Skin epidermis (tissue), 12 donors: ENCODE measurements around the gene ADAMTSL1.

Source experiments
- H3K27ac ChIP-seq, 21 experiments: fragments of 200-600 bp; sonication (generic) in 11 of 21; one replicate each; pipeline ENCODE4 v1.5.0; 2020; ENCODE audit warnings: mild to moderate bottlenecking in 3 of 21, inconsistent platforms in 2 of 21, moderate library complexity in 2 of 21
- H3K4me3 ChIP-seq, 7 experiments: fragments of 200-600 bp; sonication (generic) in 2 of 7; one replicate each; pipeline ENCODE4 v1.5.0; 2020; ENCODE audit warnings: inconsistent platforms in 2 of 7, mild to moderate bottlenecking in 2 of 7, moderate library complexity in 1 of 7

The ADAMTSL1 gene

GRCh38 chr9:18896531-18897179 is 422.7 kb downstream of the ADAMTSL1 start:
- H3K27ac ChIP-seq = no peak overlapping the region
- H3K4me3 ChIP-seq = no peak overlapping the region

- H3K4me3 ChIP-seq = no peak overlapping the region
- no peak overlapping the region for H3K27ac ChIP-seq
Measured at GRCh38 chr9:18903450-18903849, 429.5 kb downstream of the ADAMTSL1 start.

DNA sequence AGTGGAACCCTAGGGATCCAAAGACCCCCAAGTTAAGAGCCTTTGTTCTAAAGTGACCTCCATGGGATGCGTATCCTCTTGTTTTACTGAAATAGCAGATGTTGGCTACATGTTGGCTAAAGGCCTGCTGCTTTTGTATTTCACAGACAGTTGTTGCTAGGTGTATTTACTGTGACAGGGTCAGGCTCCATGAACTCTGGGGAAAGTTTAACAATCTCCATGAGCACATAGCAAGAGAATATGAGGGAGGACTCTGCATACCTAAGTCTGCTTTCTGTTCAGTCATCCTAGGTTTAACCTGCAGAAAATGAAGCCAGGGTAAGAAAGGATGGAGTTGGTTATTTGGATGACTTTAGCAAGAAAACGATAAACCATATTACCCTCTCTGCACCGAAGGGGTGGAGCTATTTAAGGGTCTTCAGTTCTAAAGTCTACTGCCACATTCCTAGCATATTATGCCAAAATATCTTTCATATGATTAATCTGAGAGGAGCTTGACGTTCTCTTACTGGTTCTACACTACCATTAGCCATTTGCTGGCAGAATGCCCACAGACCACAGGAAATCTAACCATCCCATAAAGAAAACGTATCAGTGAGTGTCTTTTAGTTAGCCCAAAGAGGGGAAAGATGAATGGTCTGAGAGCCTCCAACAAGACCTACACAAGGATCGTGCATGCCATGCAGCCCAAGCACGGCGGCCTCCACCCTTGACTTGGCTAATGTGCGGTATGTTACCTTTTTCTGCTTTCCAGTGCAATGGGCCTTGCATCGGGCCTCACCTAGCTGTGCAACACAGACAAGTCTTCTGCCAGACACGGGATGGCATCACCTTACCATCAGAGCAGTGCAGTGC is 431.3 kb downstream of the ADAMTSL1 start:
- Histone ChIP-seq H3K4me3 (no peak overlapping the region), H3K27ac (no peak overlapping the region)

GRCh38 chr9:18905883-18906629 is 432.1 kb downstream of the ADAMTSL1 start:
- Histone ChIP-seq H3K4me3 (no peak overlapping the region), H3K27ac (no peak overlapping the region)

DNA sequence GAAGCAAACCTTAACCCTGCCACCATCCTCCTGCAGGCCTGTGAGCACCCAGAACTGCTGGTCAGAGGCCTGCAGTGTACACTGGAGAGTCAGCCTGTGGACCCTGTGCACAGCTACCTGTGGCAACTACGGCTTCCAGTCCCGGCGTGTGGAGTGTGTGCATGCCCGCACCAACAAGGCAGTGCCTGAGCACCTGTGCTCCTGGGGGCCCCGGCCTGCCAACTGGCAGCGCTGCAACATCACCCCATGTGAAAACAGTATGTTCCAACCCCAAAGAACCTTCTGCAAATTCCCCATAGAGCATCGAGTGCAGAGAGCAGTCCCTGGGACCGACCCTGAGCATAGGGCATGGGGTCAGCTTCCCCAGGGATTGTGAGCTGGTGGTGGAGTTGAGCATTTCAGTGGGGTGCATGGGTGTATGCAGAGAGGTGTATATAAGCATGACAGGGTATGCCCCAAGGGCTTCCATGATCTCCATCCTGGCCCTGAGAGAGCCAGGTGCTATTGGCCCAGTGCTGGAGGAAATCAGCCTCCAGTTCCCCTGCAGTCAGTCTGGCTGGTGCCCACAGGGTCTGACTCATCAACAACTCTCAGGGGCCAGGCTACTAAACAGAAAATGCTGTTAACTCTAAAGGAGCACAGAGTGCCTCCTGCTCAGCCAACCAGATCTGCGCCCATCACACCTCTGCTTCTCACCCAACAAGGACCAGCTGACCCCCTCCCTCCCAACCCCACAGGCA is 432.9 kb downstream of the ADAMTSL1 start:
- no peak overlapping the region for H3K27ac ChIP-seq
- no peak overlapping the region for H3K4me3 ChIP-seq

GRCh38 chr9:18907927-18908625 is 434.1 kb downstream of the ADAMTSL1 start:
- H3K4me3 ChIP-seq = no peak overlapping the region
- no peak overlapping the region for H3K27ac ChIP-seq

- H3K27ac ChIP-seq = no peak overlapping the region
- no peak overlapping the region for H3K4me3 ChIP-seq
Measured at GRCh38 chr9:18909140-18910018, 435.4 kb downstream of the ADAMTSL1 start.

GRCh38 chr9:18910435-18910834 is 436.5 kb downstream of the ADAMTSL1 start:
- H3K4me3 ChIP-seq = no peak overlapping the region
- H3K27ac ChIP-seq = no peak overlapping the region

- no peak overlapping the region for H3K27ac ChIP-seq
- H3K4me3 ChIP-seq = no peak overlapping the region
Measured at GRCh38 chr9:18910916-18911315, 437.0 kb downstream of the ADAMTSL1 start.

- Histone ChIP-seq H3K27ac (no peak overlapping the region), H3K4me3 (no peak overlapping the region)
Measured at GRCh38 chr9:18911714-18912342, 437.9 kb downstream of the ADAMTSL1 start.

DNA sequence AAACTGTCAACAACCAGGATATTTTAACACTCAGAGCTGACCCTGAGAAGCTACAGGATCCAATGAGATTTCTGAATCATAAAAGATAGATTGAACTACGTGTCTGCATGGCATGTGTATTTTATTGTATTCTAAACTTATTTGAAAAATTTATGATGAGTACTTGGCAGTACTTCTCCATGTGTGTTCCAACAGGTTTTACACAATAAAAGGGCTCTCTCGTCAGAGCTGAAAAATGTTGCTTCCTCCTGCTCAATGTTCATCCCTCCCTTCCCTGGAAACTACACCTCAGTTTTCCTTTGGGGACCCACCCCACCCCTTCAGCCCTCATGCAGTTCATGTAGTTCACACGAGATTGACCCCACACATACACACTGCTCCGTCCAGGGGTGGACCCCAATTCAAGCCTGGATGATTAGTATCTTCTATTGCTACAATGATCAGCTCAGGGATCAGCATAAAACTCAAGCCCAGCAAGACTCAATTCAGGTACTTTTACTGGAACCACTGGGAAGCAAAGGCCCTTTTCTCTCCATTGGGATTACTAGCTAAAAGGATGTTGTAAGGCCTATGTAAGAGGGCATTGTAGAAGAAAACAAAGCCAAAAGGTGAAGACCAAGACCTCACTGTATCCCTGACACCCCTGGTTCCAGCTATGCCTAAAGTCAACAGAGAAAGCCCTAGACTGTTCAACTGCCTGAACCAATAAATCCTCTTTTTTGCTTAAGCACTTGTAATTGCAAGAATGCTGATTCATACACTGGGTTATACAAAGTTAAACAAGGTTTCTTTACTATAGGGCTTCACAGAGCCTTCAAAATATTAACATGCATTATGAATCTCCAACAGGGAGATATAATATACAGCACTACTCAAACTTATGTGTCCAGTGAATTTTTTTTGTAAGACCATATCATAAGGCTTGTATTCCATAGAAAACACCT is 446.5 kb downstream of the ADAMTSL1 start:
- H3K4me3 ChIP-seq = no peak overlapping the region
- no peak overlapping the region for H3K27ac ChIP-seq

GRCh38 chr9:18921366-18922075 is 447.6 kb downstream of the ADAMTSL1 start:
- no peak overlapping the region for H3K27ac ChIP-seq

DNA sequence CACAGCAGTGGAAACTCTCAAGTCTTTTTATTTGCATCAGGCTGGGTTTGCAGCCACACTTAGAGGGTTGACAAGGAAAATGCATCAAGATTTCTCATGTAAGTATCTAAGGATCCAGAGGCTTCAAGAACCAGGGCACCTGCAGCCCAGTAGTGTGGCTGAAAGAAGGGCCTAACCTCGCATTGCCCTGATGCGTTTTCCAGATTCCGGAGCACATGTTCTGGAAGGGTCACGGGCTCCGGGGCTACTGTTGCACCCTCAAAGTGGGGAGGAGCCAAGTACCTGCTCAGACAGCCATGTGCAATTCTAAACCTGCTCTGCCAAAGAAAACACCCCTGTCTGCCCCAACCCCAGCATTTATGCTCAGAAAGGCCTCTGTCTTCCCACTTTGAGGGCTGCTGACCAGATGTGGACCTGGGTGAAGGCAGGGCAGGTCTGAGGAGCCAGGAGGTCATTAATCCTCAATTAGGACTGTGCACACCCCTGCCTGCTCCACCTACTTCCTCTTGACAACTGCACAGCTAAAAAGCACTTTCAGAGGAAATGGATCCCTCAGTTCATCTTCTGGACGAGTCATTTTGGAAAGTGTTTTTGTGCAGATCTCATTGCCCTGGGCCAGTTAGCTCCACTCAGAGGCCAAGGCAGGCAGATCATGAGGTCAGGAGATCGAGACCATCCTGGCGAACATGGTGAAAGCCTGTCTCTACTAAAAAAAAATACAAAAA is 448.4 kb downstream of the ADAMTSL1 start:
- Histone ChIP-seq H3K4me3 (no peak overlapping the region), H3K27ac (no peak overlapping the region)

More at GRCh38 chr9:18921366-18922075, 447.6 kb downstream of the ADAMTSL1 start:
- no peak overlapping the region for H3K4me3 ChIP-seq

DNA sequence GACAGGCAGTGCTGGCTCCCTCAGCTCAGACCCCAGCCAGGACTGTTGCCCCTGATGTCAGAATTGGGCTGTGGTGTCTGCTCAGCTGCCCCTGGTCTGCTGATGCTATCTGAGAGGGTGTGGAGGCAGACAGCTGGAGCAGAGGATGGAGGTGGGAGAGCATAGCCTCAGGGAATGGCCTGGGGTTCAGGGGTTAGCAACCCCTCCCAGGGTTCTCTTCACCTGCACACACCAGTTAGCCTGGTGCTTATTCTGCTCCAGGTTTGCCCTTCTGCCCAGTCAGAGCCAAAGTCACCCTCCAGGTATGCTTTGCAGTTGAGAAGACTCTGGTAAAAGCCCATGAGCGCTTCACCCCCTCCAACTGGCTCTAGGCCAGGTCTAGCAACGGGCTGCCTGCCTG is 449.2 kb downstream of the ADAMTSL1 start:
- H3K27ac ChIP-seq = no peak overlapping the region

DNA sequence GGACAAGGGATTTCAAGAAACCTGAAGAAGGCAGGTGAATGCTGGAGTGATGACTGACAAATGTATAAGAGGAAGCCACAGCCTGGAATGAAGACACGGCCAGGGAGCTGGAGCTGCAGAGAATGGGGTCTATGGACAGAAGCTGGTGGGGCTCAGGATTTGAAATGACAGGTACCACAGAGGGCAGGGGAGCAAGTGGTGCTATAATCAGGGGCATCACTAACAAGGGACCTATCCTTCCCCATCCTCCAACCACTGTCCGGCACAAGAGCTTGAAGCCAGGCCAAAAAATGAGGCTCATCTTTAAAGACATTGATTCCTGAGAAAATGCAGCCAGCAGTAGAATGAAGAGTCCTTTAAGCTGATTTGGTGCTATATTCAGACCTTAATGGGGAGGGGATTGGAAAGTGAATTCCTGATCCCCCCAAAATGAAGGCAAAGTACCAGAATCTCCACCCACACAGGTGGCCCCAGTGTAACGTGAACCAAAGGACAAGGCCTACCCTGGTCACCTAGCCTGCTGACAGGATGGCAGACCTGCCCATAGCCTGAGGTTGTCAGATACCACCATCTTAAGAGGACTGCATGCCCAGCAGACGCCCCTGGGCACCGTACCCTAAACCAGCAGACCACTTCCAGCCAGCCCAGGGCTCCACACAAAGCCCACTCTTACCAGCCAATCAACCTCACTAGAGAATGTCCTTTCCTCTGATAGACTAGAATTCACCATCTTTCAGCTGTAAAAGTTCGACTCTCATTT is 449.9 kb downstream of the ADAMTSL1 start:
- Histone ChIP-seq H3K27ac (no peak overlapping the region), H3K4me3 (no peak overlapping the region)

More for the DNA sequence above, 449.2 kb downstream of the ADAMTSL1 start:
- no peak overlapping the region for H3K4me3 ChIP-seq
